Right lung (tissue), 5 donors: ENCODE measurements around the gene CIC. TPM values are rescaled to one million over a fixed set of nuclear protein-coding genes. Genes with fewer than 3 reads are reported as not detected.
A peak's percentile ranks its signal among the peaks of the same experiment; 100 is the strongest.

Experiments used
- DNase-seq, 2 donors: peaks; one replicate each; pipeline ENCODE4 v3.0.0-alpha.2; 2013
- polyA plus RNA-seq, 5 donors: library from polyadenylated mRNA; unstranded; fragments of 120-200 nt; gene quantifications; one replicate each; pipeline versions ENCODE4 v1.2.1 to v1.2.3, GENCODE V29; 2013; ENCODE audit warnings: inconsistent platforms in 1 of 5, low replicate concordance in 1 of 5; ENCODE audit not compliant: insufficient read length in 5 of 5, insufficient read depth in 1 of 5

The CIC gene
- polyA plus RNA-seq, 5 donors, result 31.8 to 67.6 (median 45.4) TPM

DNA sequence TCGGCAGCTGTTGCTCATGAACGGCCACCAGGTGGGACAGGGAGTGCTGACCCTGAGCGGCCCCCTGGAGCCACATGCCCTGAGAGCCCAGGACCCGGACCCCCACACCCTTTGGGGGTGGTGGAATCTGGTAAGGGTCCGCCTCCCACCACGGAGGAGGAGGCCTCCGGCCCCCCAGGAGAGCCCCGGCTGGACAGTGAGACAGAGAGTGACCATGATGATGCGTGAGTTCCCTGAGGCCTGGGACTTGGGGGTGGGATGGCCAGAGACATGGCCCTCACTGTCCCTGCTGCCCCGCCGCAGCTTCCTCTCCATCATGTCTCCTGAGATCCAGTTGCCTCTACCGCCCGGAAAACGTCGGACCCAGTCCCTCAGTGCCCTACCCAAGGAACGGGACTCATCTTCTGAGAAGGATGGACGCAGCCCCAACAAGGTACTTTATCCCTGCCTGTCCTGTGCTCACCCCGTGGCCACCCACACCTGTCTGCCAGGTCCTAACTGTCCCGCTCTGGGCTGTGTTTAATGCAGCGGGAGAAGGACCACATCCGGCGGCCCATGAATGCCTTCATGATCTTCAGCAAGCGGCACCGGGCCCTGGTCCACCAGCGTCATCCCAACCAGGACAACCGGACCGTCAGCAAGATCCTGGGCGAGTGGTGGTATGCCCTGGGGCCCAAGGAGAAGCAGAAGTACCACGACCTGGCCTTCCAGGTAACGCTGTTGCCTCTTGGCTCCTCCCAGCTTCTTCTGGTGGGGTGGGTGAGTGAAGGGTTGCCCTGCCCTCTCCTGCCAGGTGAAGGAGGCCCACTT is 18.2 kb downstream of the CIC start:
- no peak for DNase-seq

DNA sequence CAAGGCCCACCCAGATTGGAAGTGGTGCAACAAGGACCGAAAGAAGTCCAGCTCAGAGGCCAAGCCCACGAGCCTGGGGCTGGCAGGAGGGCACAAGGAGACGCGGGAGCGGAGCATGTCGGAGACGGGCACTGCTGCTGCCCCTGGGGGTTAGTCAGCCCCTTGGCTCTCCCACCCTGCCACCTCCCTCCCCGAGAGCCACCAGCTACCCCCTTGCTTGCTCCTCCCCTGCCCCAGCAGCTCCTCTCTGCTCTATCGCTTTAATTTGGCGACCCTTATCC is 18.7 kb downstream of the CIC start:
- no peak for DNase-seq

DNA sequence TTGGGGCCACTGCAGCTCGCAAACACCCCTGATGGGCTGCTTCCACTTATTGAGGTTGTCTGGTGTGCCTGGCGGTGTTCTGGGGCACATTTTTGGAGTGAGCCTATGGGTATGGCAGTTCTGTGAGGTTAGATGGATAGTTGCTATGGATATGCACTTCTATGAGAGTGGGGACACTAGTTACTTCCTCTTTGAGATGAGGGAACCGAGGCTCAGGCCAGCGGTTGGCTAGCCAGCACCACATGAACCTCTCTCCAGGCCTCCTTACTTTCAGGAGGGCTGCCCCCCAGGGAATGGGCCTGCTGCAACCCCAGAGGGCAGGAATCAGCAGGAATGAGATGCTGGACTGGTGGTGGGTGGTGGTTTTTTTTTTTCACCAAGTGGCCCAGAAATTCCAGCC is 19.3 kb downstream of the CIC start:
- DNase-seq, result no peak

DNA sequence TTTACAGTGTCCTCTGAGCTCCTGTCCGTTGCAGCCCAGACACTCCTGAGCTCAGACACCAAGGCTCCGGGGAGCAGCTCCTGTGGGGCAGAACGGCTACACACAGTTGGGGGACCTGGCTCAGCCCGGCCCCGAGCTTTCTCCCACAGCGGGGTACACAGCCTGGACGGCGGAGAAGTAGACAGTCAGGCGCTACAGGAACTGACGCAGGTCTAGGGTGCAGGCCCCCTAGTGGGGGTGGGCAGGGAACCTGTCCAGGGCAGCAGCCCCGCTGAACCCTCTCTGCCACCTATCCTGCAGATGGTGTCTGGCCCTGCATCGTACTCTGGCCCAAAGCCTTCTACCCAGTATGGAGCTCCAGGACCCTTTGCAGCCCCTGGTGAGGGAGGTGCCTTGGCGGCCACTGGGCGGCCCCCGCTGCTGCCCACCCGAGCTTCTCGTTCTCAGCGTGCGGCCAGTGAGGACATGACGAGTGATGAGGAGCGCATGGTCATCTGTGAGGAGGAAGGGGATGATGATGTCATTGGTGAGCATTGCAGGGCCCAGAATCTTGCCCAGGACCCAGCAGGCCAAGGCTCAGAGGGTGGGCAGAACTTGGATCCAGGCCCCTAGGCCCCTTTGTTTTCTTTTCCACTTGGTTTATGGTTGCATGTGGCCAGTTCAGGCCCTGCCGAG is 20.0 kb downstream of the CIC start:
- no peak for DNase-seq

DNA sequence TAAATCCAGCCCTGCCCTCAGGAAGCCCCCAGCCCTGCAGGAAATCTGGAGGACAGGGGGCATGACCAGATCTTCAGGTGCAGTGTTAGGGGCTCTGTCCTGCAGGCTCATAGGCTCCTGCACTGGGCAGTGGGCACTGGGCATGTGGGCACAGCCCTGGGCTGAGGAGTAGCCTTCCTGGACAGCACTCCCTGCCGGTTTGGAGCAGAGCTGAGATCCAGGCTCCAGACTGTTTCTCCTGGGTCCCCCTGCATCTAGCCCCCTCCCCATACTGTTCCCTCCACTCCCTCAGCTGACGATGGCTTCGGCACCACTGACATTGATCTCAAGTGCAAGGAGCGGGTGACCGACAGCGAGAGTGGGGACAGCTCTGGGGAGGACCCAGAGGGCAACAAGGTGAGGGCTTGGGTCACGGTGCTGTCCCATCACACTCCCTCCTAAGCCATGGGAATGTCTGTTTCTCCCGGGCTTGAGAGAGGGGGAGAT is 20.5 kb downstream of the CIC start:
- no peak for DNase-seq

DNA sequence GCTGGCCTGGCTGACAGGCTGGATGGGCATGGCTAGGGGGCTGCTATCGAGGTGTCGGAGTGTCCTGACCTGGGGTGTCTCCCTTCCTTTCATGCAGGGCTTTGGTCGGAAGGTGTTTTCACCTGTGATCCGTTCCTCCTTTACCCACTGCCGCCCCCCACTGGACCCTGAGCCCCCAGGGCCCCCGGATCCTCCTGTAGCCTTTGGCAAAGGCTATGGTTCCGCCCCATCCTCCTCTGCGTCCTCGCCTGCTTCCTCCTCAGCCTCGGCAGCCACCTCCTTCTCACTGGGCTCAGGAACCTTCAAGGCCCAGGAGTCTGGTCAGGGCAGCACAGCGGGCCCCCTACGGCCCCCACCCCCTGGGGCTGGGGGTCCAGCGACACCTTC is 21.1 kb downstream of the CIC start:
- DNase-seq, result no peak

DNA sequence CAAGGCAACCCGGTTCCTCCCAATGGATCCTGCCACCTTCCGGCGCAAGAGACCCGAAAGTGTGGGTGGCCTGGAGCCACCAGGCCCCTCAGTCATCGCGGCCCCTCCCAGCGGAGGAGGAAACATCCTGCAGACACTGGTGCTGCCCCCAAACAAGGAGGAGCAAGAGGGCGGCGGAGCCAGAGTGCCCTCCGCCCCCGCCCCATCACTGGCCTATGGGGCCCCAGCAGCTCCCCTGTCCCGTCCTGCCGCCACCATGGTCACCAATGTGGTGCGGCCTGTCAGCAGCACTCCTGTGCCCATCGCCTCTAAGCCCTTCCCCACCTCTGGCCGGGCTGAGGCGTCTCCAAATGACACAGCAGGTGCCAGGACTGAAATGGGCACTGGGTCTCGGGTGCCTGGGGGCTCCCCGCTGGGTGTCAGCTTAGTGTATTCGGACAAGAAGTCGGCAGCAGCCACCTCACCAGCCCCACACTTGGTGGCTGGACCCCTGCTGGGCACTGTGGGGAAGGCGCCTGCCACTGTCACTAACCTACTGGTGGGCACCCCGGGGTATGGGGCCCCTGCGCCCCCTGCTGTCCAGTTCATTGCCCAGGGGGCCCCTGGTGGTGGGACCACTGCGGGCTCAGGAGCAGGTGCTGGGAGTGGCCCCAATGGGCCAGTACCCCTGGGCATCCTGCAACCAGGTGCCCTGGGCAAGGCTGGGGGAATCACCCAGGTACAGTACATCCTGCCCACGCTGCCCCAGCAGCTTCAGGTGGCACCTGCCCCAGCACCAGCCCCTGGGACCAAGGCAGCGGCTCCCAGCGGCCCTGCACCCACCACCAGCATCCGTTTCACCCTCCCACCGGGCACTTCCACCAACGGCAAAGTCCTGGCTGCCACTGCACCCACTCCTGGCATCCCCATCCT is 21.7 kb downstream of the CIC start:
- DNase-seq, result no peak

DNA sequence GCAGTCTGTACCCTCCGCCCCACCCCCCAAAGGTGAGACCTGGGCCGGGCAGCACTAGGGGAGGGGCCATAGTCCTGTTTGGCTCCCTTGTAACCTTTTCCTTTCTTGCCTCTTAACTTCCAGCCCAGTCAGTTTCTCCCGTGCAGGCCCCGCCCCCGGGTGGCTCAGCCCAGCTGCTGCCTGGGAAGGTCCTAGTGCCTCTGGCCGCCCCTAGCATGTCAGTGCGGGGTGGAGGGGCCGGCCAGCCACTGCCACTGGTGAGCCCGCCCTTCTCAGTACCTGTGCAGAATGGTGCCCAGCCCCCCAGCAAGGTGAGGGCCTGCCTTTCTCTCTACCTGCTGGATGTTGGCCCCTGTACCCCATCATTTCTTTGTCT is 22.4 kb downstream of the CIC start:
- DNase-seq, result no peak

DNA sequence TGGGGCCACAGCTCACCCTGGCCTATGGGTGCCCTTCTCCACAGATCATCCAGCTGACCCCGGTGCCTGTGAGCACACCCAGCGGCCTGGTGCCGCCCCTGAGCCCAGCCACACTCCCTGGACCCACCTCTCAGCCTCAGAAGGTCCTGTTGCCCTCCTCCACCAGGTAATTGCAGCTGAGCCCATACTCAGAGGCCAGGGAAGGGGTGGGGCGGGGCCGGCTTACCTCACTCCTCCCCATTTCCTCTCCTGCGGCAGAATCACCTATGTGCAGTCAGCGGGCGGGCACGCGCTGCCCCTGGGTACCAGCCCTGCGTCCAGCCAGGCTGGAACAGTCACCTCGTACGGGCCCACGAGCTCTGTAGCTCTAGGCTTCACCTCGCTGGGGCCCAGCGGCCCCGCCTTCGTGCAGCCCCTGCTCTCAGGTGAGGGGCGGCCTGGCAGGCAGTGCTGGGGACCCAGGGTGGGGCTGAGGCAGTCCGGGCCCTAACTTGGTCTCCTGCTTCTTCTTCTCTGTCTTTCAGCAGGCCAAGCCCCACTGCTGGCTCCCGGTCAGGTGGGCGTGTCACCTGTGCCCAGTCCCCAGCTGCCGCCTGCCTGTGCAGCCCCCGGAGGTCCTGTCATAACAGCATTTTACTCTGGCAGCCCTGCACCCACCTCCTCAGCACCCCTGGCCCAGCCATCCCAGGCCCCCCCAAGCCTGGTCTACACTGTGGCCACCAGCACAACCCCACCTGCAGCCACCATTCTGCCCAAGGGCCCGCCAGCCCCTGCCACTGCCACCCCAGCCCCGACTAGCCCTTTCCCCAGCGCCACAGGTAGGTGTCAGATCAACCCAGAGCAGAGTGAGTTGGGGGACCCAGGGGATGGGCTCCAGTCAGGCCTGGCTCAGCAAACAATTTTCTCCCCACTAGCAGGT is 23.2 kb downstream of the CIC start:
- DNase-seq, result no peak

DNA sequence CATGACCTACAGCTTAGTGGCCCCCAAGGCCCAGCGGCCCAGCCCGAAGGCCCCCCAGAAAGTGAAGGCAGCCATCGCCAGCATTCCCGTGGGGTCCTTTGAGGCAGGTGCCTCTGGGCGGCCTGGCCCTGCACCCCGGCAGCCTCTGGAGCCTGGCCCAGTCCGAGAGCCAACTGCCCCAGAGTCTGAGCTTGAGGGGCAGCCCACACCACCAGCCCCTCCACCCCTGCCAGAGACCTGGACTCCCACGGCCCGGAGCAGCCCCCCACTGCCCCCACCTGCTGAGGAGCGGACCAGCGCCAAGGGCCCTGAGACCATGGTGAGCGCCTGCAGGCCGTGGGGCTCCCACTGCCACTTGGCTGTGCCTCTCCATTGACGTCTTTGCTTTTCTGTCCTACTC is 23.9 kb downstream of the CIC start:
- no peak for DNase-seq

DNA sequence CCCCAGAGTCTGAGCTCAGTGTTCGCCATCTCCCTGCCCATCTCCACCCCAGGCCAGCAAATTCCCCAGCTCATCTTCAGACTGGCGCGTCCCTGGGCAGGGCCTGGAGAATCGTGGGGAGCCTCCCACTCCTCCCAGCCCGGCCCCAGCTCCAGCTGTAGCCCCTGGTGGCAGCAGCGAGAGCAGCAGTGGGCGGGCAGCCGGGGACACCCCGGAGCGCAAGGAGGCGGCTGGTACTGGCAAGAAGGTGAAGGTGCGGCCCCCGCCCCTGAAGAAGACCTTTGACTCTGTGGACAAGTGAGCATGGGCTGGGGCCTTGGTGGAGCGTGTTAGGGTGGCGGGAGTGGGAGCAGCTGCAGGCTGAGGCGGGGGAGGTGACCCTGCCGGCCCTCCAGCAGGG is 24.5 kb downstream of the CIC start:
- DNase-seq, result no peak

DNA sequence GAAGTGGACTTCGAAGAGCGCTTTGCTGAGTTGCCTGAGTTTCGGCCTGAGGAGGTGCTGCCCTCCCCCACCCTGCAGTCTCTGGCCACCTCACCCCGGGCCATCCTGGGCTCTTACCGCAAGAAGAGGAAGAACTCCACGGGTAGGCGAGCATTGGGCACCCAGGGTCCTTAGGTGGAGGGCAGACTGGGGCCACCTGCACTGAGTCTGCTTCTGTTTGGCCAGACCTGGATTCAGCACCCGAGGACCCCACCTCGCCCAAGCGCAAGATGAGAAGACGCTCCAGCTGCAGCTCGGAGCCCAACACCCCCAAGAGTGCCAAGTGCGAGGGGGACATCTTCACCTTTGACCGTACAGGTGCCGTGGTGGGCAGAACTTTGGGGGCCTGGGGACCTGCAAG is 24.9 kb downstream of the CIC start:
- no peak for DNase-seq

DNA sequence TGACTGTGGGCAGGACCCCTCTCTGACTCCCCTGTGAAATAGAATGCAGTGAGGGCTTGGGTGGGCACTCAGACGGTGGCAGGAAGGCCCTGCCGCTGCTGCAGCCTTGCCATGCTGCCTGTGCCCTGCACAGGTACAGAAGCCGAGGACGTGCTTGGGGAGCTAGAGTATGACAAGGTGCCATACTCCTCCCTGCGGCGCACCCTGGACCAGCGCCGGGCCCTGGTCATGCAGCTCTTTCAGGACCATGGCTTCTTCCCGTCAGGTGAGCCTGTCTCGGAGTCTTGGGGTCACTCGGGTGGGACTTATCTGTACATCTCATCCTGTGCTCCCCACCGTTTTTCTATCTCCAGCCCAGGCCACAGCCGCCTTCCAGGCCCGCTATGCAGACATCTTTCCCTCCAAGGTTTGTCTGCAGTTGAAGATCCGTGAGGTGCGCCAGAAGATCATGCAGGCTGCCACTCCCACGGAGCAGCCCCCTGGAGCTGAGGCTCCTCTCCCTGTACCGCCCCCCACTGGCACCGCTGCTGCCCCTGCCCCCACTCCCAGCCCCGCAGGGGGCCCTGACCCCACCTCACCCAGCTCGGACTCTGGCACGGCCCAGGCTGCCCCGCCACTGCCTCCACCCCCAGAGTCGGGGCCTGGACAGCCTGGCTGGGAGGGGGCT is 25.6 kb downstream of the CIC start:
- DNase-seq, result no peak

DNA sequence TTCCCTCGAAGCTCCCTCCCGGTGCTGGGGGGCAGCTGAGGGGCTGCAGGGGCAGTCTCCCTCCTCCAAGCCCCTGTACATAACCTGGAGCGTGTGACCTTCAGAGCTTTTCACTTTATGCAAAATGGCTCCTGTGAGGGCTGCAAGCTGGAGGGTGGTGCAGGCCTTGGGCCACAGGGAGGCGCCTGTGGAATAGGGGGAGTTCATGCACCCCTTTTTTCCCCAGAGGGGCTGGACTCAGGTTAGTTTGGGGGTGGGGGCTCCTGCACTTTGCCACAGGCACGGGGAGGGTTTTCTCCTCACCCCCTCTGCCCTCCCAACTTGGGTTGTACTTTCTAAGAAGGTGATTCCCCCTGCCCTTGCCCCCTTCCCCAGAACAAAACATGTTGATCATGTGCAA is 26.3 kb downstream of the CIC start:
- DNase-seq, result no peak

DNA sequence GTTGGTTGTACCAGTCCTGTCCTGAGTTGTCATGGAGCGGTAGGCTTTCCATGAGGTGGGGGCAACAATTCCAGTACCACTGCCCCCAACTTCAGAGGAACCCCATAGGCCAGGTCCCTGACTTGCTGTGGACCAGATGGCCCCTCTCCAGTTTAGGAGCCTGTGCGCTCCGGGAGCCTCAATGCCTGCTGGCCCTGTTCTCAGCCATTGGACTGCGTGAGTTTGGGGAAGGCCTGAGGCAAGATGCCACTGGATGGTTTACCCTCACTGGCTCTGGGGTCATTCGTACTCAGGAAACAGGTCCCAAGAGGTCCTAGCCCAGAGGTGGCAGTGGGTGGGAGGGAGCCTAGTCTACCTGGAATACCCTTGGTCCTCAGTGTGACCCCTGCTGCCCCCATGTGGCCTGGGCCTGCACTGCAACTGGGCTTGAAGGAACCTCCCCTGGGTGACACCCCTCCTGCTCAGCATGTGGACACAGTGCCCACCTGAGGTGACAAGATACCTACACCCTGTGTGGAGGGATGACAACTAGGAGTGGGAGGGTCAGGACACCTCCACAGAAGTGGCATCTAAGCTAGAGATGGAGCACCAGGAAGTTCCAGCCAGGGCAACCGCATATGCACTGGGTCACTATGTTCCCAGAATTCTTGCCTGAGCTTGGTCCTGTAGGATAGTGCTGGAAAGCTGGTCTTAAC is 26.9 kb downstream of the CIC start:
- peak in 1 of 2 donors; percentile 66 for DNase-seq

DNA sequence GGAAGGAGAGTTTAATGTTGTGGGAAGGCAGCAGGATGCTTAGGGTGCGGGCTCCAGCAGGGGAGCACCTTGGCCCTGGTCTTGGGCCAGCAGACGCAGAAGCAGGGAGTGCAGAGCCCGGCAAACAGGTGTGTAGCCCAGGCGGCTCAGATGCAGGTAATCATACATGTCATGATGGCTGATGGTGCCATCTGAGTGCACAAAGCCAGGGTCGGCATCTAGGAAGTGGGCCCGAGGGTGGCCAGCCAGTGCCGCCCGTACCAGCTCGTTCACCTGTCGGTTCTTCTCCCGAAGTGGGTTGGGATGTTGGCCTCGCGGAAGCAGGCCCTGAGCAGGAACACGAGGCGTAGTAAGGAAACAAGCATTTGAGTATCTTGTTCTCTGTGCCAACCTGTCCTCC is 28.0 kb downstream of the CIC start:
- no peak for DNase-seq

DNA sequence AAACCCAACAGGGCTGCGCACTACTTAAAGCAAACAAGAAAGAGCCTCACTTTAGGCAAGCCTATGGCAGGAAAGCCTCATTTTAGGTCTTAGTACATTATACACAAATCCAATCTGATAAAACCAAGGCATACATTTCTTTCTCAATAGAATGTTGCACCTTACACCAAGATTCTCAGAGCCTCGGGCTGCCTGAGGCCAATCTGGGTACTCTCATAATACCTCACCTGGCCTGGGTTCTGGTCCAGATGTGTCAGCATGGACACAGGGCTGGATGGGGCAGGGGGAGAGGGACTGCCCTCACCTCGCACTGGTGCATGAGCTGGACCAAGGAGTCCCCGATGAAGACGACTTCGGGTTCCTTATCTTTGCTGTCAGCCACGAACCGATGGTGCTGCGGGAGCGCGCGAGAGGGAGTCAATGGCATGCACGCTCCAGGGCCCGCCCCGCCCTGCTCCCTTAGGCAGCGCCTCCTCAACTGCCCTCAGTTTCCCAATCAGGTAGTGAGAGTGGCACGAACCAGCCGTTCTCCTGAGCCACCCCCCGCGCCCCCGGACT is 32.7 kb downstream of the CIC start, which contains the start of gene PRR19:
Gene PRR19 (plus strand): TSS at position 487 of the 558 bp plus-strand sequence. CDS start 7,453 bp downstream, outside the sequence.
- no peak for DNase-seq

DNA sequence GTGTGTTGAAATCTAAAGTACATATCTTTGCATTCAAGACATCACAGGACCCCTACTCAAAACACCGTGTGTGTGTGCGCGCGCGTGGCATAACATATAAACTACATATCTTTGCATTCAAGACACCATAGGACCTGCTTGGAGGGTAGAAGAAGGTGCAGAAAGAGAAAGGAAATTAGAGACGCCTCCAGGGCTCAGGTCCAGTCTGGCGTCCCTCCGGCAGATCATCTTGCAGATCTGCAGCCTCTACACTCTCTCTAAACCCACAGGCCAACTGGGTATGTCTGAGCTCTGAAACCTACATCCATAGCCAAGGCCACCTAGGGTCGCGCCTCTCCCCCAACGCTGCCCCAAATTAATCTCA is 34.0 kb downstream of the CIC start:
- no peak for DNase-seq

DNA sequence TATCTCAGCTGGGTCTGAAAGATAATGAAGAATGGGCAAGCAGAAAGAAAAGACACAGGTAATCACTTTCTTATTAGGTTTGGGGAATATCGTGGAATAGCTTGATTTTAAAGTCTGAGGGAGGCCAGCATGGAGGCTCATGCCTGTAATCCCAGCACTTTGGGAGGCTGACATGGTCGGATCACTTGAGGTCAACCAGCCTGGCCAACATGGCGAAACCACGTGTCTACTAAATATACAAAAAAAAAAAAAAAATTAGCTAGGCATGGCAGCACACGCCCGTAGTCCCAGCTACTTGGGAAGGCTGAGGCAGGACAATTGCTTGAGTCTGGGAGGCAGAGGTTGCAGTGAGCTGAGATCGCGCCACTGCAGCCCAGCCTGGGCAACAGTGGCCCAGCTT is 34.8 kb downstream of the CIC start:
- DNase-seq, result no peak

DNA sequence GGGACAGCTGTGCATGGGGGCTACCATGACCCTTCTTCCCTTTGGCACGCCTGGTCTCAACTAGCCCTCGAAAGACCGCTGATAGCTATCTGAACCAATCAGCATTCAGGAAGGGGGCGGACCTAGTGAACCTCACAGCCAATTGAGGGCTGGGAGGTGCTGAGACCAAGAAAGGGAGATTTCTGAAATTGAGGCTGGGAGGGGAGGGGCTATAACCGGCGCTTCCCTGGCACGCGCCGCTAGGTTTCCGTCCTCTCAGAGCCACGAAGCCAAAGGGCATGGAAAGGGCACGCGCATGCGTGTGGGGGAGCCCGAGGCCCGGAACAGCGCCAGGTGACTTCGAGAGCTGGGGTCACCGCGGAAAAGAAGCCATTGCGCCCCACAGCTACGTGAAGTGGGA is 37.6 kb downstream of the CIC start:
- no peak for DNase-seq
